Body of pancreas (tissue), 4 donors: Measurements from ENCODE around the gene TMUB1.

ENCODE experiments used
- POLR2A ChIP-seq, 3 donors: fragments of 450-650 bp; IDR thresholded peaks; one replicate each; pipeline ENCODE4 v1.6.1; 2016; ENCODE audit warnings: antibody characterized with exemption in 3 of 3, mild to moderate bottlenecking in 2 of 3
- TF ChIP-seq, protein P1 (sequence below), 7 experiments: fragments of 450-650 bp in 4 of 7; fragments of 200-600 bp in 3 of 7; sonication (generic) in 3 of 7; IDR thresholded peaks; one replicate each; pipeline ENCODE4 v1.5.1; 2016 to 2019; ENCODE audit warnings: antibody characterized with exemption in 7 of 7

DNA sequence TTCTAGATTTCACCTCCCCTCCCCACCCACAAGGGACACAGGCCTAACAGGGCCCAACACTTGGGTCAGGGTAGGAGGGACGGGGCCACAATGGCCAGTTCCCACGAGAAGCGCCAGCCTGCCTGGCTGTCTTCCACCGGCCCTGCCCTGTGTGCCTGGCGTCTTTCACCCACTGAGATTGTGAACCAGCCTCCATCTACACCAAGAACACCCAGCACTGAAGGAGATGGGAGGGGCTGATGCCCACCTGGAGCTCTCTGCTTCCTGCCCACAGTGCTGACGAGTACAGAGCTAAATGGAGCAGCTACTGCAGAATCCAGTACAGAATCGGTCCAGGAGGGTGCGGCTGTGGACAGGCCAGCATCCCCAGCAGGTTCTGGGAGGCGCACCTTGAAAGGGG lies 37.3 kb downstream of the TMUB1 start:
- TF ChIP-seq, protein P1, sequence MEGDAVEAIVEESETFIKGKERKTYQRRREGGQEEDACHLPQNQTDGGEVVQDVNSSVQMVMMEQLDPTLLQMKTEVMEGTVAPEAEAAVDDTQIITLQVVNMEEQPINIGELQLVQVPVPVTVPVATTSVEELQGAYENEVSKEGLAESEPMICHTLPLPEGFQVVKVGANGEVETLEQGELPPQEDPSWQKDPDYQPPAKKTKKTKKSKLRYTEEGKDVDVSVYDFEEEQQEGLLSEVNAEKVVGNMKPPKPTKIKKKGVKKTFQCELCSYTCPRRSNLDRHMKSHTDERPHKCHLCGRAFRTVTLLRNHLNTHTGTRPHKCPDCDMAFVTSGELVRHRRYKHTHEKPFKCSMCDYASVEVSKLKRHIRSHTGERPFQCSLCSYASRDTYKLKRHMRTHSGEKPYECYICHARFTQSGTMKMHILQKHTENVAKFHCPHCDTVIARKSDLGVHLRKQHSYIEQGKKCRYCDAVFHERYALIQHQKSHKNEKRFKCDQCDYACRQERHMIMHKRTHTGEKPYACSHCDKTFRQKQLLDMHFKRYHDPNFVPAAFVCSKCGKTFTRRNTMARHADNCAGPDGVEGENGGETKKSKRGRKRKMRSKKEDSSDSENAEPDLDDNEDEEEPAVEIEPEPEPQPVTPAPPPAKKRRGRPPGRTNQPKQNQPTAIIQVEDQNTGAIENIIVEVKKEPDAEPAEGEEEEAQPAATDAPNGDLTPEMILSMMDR (IDR thresholded peaks at IDR 0.05) = no peak
- TF ChIP-seq POLR2A (IDR thresholded peaks at IDR 0.05) = no peak
